ENCODE results near the gene ZNF280C.
"Not testable (repeated sequence)": the region's sequence is repeated elsewhere in the genome, so short reads cannot be mapped to it uniquely, and the experiment has no call there.

Gene ZNF280C
- long read RNA-seq, donor 1 = 0 reads
- long read RNA-seq, donor 2 = 0 reads
- long read RNA-seq, donor 3 = 0 reads
- long read RNA-seq, donor 4 = 0 reads
- long read RNA-seq, donor 5 = 0 reads
- long read RNA-seq, donor 6, full-length matches to known transcripts = 1 of 1 reads
- long read RNA-seq, donor 6, partial matches to known transcripts = 0 of 1 reads
- long read RNA-seq, donor 6, other reads (novel, unspliced or antisense) = 0 of 1 reads
- long read RNA-seq, donor 7 = 0 reads
- long read RNA-seq, donor 8 = 0 reads

- DNase-seq = peak; percentile 87
Observed at GRCh38 chrX:130268449-130269170, at the start of gene ZNF280C. ZNF280C (minus strand) TSS chrX:130268899; CDS start chrX:130260449, 8,450 bp downstream.

GRCh38 chrX:130304587-130305368, 36.1 kb upstream of the ZNF280C start:
- DNase-seq = no peak

GRCh38 chrX:130301977-130302376, 33.3 kb upstream of the ZNF280C start:
- no peak for DNase-seq

GRCh38 chrX:130301405-130301804, 32.7 kb upstream of the ZNF280C start:
- no peak for DNase-seq

GRCh38 chrX:130300010-130300282, 31.2 kb upstream of the ZNF280C start:
- no peak for DNase-seq

GRCh38 chrX:130299279-130300009, 30.7 kb upstream of the ZNF280C start:
- DNase-seq = no peak

GRCh38 chrX:130296743-130297142, 28.0 kb upstream of the ZNF280C start:
- DNase-seq = no peak

- DNase-seq = no peak
Observed at GRCh38 chrX:130296297-130296678, 27.6 kb upstream of the ZNF280C start.

- no peak for DNase-seq
Observed at GRCh38 chrX:130295519-130296296, 27.0 kb upstream of the ZNF280C start.

GRCh38 chrX:130287071-130287770, 18.5 kb upstream of the ZNF280C start:
- DNase-seq = no peak

GRCh38 chrX:130285710-130286109, 17.0 kb upstream of the ZNF280C start:
- no peak for DNase-seq

GRCh38 chrX:130285069-130285620, 16.4 kb upstream of the ZNF280C start:
- no peak for DNase-seq

- DNase-seq = no peak
Observed at GRCh38 chrX:130282151-130282550, 13.5 kb upstream of the ZNF280C start.

GRCh38 chrX:130280901-130281300, 12.2 kb upstream of the ZNF280C start:
- DNase-seq = no peak

GRCh38 chrX:130272253-130272652, 3.6 kb upstream of the ZNF280C start:
- DNase-seq = not testable (repeated sequence)

GRCh38 chrX:130269391-130269790, 692 bp upstream of the ZNF280C start:
- not testable (repeated sequence) for DNase-seq

GRCh38 chrX:130267956-130268448, 697 bp downstream of the ZNF280C start:
- DNase-seq = no peak

- DNase-seq = no peak
Observed at GRCh38 chrX:130264573-130264972, 4.1 kb downstream of the ZNF280C start.

GRCh38 chrX:130263016-130263415, 5.7 kb downstream of the ZNF280C start:
- DNase-seq = no peak

- no peak for DNase-seq
Observed at GRCh38 chrX:130262231-130262630, 6.5 kb downstream of the ZNF280C start.
